RWPE2 (cell line): ENCODE results near the gene PADI6.

Source experiments
- ATAC-seq: fragments of 200-7000 bp; cut with Tn5 transposase; 3 replicates; pipeline ENCODE4 v1.9.1; 2021; ENCODE audit warnings: low read depth
- DNase-seq: peaks from one replicate; pipeline ENCODE4 v3.0.0-alpha.2; 2020; ENCODE audit warnings: low spot score
- H3K27ac ChIP-seq: fragments of 450-650 bp; 2 replicates; pipeline ENCODE4 v1.5.1; 2017; ENCODE audit warnings: mild to moderate bottlenecking; ENCODE audit not compliant: poor library complexity, severe bottlenecking
- H3K27me3 ChIP-seq: fragments of 250-450 bp; sonication (Bioruptor Pico); 2 replicates; pipeline ENCODE4 v1.5.1; 2021; ENCODE audit warnings: mild to moderate bottlenecking, moderate library complexity; ENCODE audit not compliant: insufficient read depth, poor library complexity, severe bottlenecking
- H3K36me3 ChIP-seq: fragments of 250-450 bp; sonication (Bioruptor Pico); 2 replicates; pipeline ENCODE4 v1.5.1; 2020; ENCODE audit warnings: low read depth, mild to moderate bottlenecking, moderate library complexity
- H3K4me1 ChIP-seq: fragments of 250-450 bp; sonication (Bioruptor Pico); 2 replicates; pipeline ENCODE4 v1.5.1; 2021; ENCODE audit warnings: mild to moderate bottlenecking, moderate library complexity; ENCODE audit not compliant: insufficient read depth, poor library complexity, severe bottlenecking
- H3K4me3 ChIP-seq: fragments of 250-450 bp; sonication (Bioruptor Pico); 2 replicates; pipeline ENCODE4 v1.5.1; 2021; ENCODE audit warnings: mild to moderate bottlenecking, moderate library complexity; ENCODE audit not compliant: severe bottlenecking
- H3K9me3 ChIP-seq: fragments of 250-450 bp; sonication (Bioruptor Pico); 2 replicates; pipeline ENCODE4 v1.5.1; 2021; ENCODE audit warnings: mild to moderate bottlenecking, moderate library complexity; ENCODE audit not compliant: severe bottlenecking
- TF ChIP-seq, protein P1 (sequence below): fragments of 450-650 bp; IDR thresholded peaks from one replicate; pipeline ENCODE4 v1.5.1; 2017; ENCODE audit warnings: mild to moderate bottlenecking, moderate library complexity; ENCODE audit not compliant: poor library complexity, severe bottlenecking

PADI6 gene

DNA sequence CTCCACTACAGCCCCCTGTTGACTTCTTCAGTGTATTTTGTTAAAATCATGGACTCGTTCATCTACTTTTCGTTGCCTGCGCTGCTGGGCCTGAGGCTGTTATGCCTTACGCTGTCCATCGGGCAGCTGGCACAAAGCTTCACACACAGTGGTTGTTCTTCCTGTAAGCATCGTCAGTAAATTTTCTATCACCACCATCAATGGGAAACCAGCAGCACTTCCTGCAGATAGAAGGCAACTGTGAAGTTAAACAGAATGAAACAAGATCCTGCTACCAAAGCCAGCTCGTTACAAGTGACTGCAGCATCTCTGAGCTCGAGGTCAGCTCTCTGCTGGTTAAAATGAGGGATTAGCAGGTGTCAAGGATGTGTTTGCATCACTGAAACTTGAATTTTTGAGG is 21.9 kb upstream of the PADI6 start:
- no peak overlapping the region for H3K4me3 ChIP-seq
- H3K27me3 ChIP-seq = no peaks in the 10 kb centered on the region
- peaks cover 2% of the 10 kb centered on the region for H3K9me3 ChIP-seq
- H3K4me1 ChIP-seq = peaks cover 13% of the 10 kb centered on the region
- TF ChIP-seq, protein P1, sequence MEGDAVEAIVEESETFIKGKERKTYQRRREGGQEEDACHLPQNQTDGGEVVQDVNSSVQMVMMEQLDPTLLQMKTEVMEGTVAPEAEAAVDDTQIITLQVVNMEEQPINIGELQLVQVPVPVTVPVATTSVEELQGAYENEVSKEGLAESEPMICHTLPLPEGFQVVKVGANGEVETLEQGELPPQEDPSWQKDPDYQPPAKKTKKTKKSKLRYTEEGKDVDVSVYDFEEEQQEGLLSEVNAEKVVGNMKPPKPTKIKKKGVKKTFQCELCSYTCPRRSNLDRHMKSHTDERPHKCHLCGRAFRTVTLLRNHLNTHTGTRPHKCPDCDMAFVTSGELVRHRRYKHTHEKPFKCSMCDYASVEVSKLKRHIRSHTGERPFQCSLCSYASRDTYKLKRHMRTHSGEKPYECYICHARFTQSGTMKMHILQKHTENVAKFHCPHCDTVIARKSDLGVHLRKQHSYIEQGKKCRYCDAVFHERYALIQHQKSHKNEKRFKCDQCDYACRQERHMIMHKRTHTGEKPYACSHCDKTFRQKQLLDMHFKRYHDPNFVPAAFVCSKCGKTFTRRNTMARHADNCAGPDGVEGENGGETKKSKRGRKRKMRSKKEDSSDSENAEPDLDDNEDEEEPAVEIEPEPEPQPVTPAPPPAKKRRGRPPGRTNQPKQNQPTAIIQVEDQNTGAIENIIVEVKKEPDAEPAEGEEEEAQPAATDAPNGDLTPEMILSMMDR = no peak
- DNase-seq (no peak), ATAC-seq (no peak)
- H3K36me3 ChIP-seq = no peaks in the 10 kb centered on the region
- H3K27ac ChIP-seq = no peak overlapping the region

DNA sequence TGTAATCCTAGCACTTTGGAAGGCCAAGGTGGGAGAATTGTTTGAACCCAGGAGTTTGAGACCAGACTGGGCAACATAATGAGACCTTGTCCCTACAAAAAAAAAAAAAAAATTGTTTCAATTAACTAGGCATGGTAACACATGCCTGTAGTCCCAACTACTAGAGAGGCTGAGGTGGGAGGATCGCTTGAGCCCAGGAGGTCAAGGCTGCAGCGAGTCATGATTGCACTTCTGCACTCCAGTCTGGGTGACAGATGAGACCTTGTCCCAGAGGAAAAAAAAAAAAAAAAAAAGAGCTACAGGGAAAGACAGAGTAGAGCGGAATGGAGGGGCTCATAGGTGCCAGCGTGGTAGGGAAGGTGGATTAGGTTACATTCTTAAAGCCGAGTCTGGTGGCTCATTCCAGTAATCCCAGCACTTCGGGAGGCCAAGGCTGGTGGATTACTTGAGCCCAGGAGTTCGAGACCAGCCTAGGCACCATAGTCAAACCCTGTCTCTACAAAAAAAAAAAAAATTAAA is 21.0 kb upstream of the PADI6 start:
- Histone ChIP-seq H3K27me3 (no peaks in the 10 kb centered on the region), H3K36me3 (no peaks in the 10 kb centered on the region), H3K4me3 (no peak overlapping the region), H3K4me1 (peaks cover 13% of the 10 kb centered on the region), H3K27ac (no peak overlapping the region), H3K9me3 (no peaks in the 10 kb centered on the region)
- DNase-seq (no peak), ATAC-seq (no peak)
- TF ChIP-seq, protein P1 = no peak

DNA sequence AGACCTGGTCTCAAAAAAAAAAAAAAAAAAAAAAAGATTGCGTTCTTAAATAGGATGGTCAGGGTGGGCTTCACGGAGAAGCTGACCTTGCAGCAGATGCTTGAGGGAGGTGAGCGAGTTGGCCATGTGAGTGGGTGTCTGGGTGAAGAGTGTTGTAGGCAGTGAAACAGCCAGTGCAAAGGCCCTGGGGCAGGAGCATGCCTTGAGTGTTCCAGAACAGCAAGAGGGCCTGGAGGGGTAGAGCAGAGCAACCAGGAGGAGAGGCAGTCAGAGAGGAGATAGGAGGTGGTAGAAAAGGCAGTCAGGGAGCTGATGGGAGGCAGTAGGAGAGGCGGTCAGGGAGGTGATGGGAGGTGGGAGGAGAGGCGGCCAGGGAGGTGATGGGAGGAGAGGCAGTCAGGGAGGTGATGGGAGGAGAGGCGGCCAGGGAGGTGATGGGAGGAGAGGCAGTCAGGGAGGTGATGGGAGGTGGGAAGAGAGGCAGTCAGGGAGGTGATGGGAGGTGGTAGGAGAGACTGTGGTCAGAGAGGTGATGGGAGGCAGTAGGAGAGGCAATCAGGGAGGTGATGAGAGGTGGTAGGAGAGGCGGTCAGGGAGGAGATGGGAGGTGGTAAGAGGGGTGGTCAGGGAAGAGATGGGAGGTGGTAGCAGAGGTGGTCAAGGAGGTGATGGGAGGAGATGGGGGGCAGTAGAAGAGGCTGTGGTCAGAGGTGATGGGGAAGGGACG is 20.2 kb upstream of the PADI6 start:
- H3K9me3 ChIP-seq = no peaks in the 10 kb centered on the region
- DNase-seq (no peak), ATAC-seq (no peak)
- H3K27ac ChIP-seq = no peak overlapping the region
- no peaks in the 10 kb centered on the region for H3K27me3 ChIP-seq
- H3K36me3 ChIP-seq = no peaks in the 10 kb centered on the region
- peaks cover 13% of the 10 kb centered on the region for H3K4me1 ChIP-seq
- H3K4me3 ChIP-seq = no peak overlapping the region
- TF ChIP-seq, protein P1 = no peak

DNA sequence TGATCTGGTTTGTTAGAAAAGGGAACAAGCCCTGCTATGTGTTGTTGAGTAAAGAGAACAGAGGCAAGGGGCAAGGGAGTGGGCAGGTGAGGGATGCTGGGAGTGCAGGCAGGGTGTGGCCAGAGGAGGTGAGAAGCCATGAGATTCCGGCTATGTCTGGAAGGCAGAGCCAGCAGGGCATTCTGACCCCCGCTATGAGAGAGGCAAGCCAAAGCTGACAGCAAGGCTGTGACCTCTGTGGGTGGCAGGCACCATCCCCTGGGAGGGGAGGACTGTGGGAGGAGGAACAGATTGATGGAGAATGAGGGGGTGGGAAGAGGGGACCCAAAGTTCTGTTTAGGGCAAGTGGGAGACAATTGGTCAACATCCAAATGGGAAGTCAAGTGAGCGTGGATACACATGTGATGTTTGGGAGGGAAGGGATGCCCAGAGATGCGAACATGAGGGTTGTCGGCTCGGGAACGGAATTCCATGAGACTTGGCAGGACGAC is 19.5 kb upstream of the PADI6 start:
- TF ChIP-seq, protein P1 = no peak
- H3K36me3 ChIP-seq = no peaks in the 10 kb centered on the region
- ATAC-seq (no peak), DNase-seq (no peak)
- H3K27me3 ChIP-seq = no peaks in the 10 kb centered on the region
- no peak overlapping the region for H3K4me3 ChIP-seq
- peaks cover 13% of the 10 kb centered on the region for H3K4me1 ChIP-seq
- no peaks in the 10 kb centered on the region for H3K9me3 ChIP-seq
- no peak overlapping the region for H3K27ac ChIP-seq

DNA sequence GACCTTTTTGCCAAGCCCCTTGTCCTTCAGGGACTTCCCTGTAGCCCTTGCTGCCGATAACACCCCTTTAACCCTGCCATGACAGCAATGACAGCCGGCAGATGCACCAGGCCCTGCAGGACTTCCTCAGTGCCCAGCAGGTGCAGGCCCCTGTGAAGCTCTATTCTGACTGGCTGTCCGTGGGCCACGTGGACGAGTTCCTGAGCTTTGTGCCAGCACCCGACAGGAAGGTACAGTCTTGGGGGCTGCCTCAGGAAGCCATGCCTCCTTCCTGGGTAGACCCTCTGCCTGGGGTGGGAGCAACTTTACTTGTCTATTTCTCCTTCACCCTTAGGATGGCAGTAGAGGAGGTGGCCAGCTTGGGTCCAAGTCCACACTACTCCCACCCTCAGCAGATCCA is 16.1 kb upstream of the PADI6 start:
- no peaks in the 10 kb centered on the region for H3K27me3 ChIP-seq
- H3K27ac ChIP-seq = no peak overlapping the region
- DNase-seq = no peak
- TF ChIP-seq, protein P1 = no peak
- ATAC-seq = no peak
- H3K4me1 ChIP-seq = no peaks in the 10 kb centered on the region
- no peak overlapping the region for H3K4me3 ChIP-seq
- no peaks in the 10 kb centered on the region for H3K36me3 ChIP-seq
- no peaks in the 10 kb centered on the region for H3K9me3 ChIP-seq
